ENCODE measurements around the gene KCNH8.

DNA sequence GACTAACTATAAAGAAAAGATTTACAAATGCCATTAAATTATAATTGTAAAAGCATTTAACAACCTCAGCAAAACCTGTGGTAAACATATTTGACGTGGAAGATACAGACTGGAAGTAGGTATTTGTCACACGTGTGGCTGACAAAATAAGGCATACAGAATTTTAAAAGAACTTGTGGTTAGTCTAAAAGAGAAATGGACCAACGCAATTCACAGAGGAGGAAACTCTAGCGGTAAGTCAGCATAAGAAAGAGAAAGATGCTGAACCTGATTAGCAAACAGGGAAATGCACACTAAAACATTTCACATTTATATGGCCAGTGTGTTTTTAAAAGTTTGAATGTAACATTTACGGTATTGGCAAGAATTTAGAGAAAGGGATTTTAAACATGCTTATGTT lies 35.3 kb downstream of the KCNH8 start:
- TF ChIP-seq, protein P1, sequence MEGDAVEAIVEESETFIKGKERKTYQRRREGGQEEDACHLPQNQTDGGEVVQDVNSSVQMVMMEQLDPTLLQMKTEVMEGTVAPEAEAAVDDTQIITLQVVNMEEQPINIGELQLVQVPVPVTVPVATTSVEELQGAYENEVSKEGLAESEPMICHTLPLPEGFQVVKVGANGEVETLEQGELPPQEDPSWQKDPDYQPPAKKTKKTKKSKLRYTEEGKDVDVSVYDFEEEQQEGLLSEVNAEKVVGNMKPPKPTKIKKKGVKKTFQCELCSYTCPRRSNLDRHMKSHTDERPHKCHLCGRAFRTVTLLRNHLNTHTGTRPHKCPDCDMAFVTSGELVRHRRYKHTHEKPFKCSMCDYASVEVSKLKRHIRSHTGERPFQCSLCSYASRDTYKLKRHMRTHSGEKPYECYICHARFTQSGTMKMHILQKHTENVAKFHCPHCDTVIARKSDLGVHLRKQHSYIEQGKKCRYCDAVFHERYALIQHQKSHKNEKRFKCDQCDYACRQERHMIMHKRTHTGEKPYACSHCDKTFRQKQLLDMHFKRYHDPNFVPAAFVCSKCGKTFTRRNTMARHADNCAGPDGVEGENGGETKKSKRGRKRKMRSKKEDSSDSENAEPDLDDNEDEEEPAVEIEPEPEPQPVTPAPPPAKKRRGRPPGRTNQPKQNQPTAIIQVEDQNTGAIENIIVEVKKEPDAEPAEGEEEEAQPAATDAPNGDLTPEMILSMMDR (conservative IDR thresholded peaks at IDR 0.05; ENCODE audit: low read length) = no peak
- TF ChIP-seq EZH2phosphoT487 (IDR thresholded peaks at IDR 0.05; ENCODE audit: borderline replicate concordance, low read depth, low read length) = no peak

All from OCI-LY7 (cell line).